Muscle of leg (tissue), 11 donors: Measurements from ENCODE around the gene RNF39. TPM values are rescaled to one million over a fixed set of nuclear protein-coding genes. Genes with fewer than 3 reads are reported as not detected.

Experiments used
- DNase-seq: peaks from one replicate; pipeline ENCODE4 v3.0.0; 2013
- H3K27ac ChIP-seq: one replicate; pipeline ENCODE4 v1.5.1; 2013; ENCODE audit warnings: mild to moderate bottlenecking, low read length, control low read depth
- H3K27me3 ChIP-seq: one replicate; pipeline ENCODE4 v1.6.1; 2013; ENCODE audit warnings: low read length; ENCODE audit not compliant: control insufficient read depth, insufficient read depth
- H3K36me3 ChIP-seq: one replicate; pipeline ENCODE4 v1.6.1; 2013; ENCODE audit warnings: low read length; ENCODE audit not compliant: control insufficient read depth, insufficient read depth
- H3K4me1 ChIP-seq: one replicate; pipeline ENCODE4 v1.6.1; 2013; ENCODE audit warnings: low read length; ENCODE audit not compliant: control insufficient read depth, insufficient read depth
- H3K4me3 ChIP-seq: one replicate; pipeline ENCODE4 v1.5.1; 2013; ENCODE audit warnings: low read length, control low read depth
- H3K9me3 ChIP-seq: replicated peaks from 2 replicates; pipeline ENCODE4 v1.6.1; 2013; ENCODE audit warnings: low read depth, low read length; ENCODE audit not compliant: control insufficient read depth
- WGBS: methylation state at CpG from one replicate; pipeline ENCODE4 v1.1.5; 2013; ENCODE audit warnings: missing lambda C conversion rate; ENCODE audit not compliant: insufficient coverage; 5-methylcytosine and 5-hydroxymethylcytosine counted together
- polyA plus RNA-seq, 8 donors: library from polyadenylated mRNA; unstranded; fragments of 120-200 nt; gene quantifications; one replicate each; pipeline versions ENCODE4 v1.2.1 to v1.2.3, GENCODE V29; 2013; ENCODE audit warnings: inconsistent platforms in 1 of 8, low replicate concordance in 1 of 8; ENCODE audit not compliant: insufficient read length in 8 of 8, insufficient read depth in 1 of 8
- total RNA-seq: library from RNA; stranded (reverse); fragments of 120-200 nt; gene quantifications from one replicate; pipeline ENCODE4 v1.2.4, GENCODE V29; 2013

Gene RNF39
- total and polyA plus RNA-seq, 9 donors: 0.46 to 1.1 (median 0.67) TPM; not detected in 1

GRCh38 chr6:30074331-30075093 lies 1.1 kb downstream of the RNF39 start:
- Histone ChIP-seq H3K4me3 (no peak overlapping the region), H3K4me1 (peaks cover 27% of the 10 kb centered on the region), H3K27me3 (peaks cover 83% of the 10 kb centered on the region), H3K27ac (no peak overlapping the region), H3K9me3 (no peaks in the 10 kb centered on the region), H3K36me3 (peaks cover 7% of the 10 kb centered on the region)
- WGBS: under 1% methylated on average over 30 of the region's 37 CpGs
- DNase-seq: no peak

DNA sequence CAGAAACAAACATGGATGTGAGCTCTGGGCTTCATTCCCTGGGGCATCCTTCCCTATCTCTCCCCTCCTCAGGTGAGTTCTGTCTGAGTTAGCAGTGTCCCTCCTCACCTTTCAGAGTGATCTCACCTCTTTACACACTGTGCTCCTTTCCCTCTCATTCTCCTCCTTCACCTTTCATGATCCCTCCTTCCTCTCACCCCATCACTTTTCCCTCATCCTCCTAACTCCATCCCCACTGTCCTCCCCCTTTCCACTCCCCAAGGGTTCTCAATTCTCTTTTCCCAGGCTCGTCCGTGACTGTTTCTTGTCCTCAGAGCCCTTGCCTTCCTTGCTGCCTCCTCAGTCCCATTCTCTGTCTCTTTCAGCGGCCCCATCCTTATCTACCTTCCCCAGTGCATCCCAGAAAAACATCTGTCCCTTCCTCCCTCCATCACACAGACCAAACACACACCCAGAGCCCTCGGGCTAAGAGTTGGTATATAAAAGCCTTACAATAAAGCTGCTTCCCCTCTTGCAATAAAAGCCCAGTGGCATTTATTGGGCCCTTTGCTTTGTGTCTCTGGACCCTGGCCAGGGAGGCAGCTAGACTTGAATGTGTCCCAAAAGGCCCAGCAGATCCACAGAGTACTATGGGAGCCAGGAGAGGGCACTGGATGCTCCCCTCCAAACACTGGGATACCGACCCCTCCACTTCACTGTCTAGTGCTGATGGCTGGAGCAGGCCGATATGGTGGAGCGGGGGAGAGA lies 1.9 kb downstream of the RNF39 start:
- no peak overlapping the region for H3K4me3 ChIP-seq
- WGBS: 26% methylated on average over 3 of the region's 7 CpGs
- peaks cover 76% of the 10 kb centered on the region for H3K27me3 ChIP-seq
- DNase-seq: no peak
- no peaks in the 10 kb centered on the region for H3K9me3 ChIP-seq
- H3K4me1 ChIP-seq: peaks cover 27% of the 10 kb centered on the region
- H3K36me3 ChIP-seq: peaks cover 16% of the 10 kb centered on the region
- H3K27ac ChIP-seq: no peak overlapping the region

- H3K27ac ChIP-seq: no peak overlapping the region
- peaks cover 17% of the 10 kb centered on the region for H3K36me3 ChIP-seq
- WGBS: 67% methylated on average over 2 of the region's 3 CpGs
- H3K4me1 ChIP-seq: peaks cover 28% of the 10 kb centered on the region
- H3K27me3 ChIP-seq: peaks cover 63% of the 10 kb centered on the region
- no peak overlapping the region for H3K4me3 ChIP-seq
- DNase-seq: no peak
- H3K9me3 ChIP-seq: no peaks in the 10 kb centered on the region
Measured at GRCh38 chr6:30071858-30072257, 3.7 kb downstream of the RNF39 start.

- Histone ChIP-seq H3K9me3 (no peaks in the 10 kb centered on the region), H3K36me3 (peaks cover 17% of the 10 kb centered on the region), H3K27me3 (peaks cover 59% of the 10 kb centered on the region), H3K4me1 (peaks cover 28% of the 10 kb centered on the region), H3K27ac (no peak overlapping the region), H3K4me3 (no peak overlapping the region)
- no peak for DNase-seq
- 4% methylated on average over 68 of the region's 68 CpGs for WGBS
Measured at GRCh38 chr6:30071081-30071818, 4.3 kb downstream of the RNF39 start.

- peaks cover 16% of the 10 kb centered on the region for H3K4me1 ChIP-seq
- H3K9me3 ChIP-seq: no peaks in the 10 kb centered on the region
- WGBS: 3% methylated on average over 6 of the region's 8 CpGs
- peak overlapping the region; percentile 69 for H3K4me3 ChIP-seq
- DNase-seq: no peak
- H3K27me3 ChIP-seq: peaks cover 23% of the 10 kb centered on the region
- H3K36me3 ChIP-seq: peaks cover 26% of the 10 kb centered on the region
- peak overlapping the region; percentile 94 for H3K27ac ChIP-seq
Measured at GRCh38 chr6:30067460-30068139, 8.0 kb downstream of the RNF39 start.

DNA sequence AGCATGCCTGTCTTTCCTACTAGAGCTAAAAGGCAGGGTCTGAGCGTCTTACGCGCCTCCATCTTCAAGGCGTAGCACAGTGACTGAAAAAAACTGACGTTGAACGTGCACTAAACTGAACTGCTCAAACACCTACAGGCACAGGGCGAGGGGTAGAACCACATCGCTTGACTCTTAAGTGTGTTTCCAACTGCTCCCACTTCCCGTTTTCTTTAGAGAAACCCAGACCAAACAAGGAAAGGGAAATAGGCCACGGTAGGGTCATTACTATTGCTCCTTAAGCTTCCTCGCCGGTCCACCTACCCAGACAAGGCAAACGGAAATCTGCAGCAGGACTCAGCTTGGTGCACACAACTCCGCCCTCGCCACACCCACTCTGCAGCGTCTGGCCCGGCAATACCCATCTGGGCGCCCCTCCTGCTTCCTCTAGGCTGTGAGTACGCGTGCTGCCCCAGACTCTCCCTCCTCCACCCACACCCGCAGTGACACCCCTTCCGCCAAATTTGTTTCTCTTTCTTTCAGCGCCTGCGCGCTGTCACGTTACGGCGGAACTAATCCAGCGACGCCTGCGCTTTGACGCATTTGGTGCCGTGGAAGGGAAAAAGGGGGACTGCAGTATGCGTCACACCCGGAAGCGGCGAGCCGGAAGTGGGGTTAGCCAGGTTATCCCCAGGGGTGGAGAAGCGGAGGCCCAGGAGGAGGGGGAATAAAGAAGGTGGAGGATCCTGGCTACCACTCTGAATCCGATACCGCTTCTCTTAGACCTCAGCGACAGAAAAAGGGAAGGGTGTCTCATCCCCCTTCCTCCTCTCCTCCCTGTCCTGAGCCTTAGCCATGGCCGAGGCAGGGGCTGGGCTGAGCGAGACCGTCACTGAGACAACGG lies 8.8 kb downstream of the RNF39 start, which contains the start of gene PPP1R11:
TSS of gene PPP1R11 (plus strand) at position 622 of the 883 bp plus-strand sequence. CDS start at position 835, 213 bp downstream.
- H3K4me1 ChIP-seq: peaks cover 20% of the 10 kb centered on the region
- peaks cover 16% of the 10 kb centered on the region for H3K27me3 ChIP-seq
- 0% methylated on average over 40 of the region's 46 CpGs for WGBS
- peaks cover 26% of the 10 kb centered on the region for H3K36me3 ChIP-seq
- H3K4me3 ChIP-seq: peak within 1 kb of the TSS; percentile 69
- no peaks in the 10 kb centered on the region for H3K9me3 ChIP-seq
- H3K27ac ChIP-seq: peak within 1 kb of the TSS; percentile 94
- peak; percentile 100 for DNase-seq

DNA sequence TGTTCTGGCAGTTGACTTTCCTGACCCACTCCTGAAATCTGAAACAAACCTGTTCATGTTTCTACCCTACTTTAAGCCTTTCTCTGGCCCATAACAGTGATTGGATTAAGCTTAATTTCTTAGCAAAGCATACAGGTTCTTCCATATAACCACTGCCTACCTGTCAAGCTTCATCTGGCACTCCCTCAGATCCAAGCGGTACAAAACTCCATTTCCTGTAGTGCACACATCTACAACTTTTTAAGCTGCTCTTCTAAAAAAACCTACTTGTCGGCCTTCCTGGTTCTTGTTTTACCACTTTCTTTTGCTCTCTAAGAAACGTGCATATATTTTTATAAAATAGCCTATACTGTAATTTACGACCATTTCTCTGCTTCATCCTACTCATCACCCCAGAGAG lies 9.5 kb downstream of the RNF39 start:
- H3K4me1 ChIP-seq: peaks cover 14% of the 10 kb centered on the region
- no peaks in the 10 kb centered on the region for H3K9me3 ChIP-seq
- H3K27me3 ChIP-seq: peaks cover 8% of the 10 kb centered on the region
- peak overlapping the region; percentile 94 for H3K27ac ChIP-seq
- DNase-seq: no peak
- peaks cover 26% of the 10 kb centered on the region for H3K36me3 ChIP-seq
- H3K4me3 ChIP-seq: peak overlapping the region; percentile 69
- 10% methylated on average over 1 of the region's 4 CpGs for WGBS

GRCh38 chr6:30063315-30063714 lies 12.3 kb downstream of the RNF39 start:
- no CpG with 5 or more reads among the region's 2 CpGs for WGBS
- H3K4me1 ChIP-seq: peaks cover 17% of the 10 kb centered on the region

More at GRCh38 chr6:30063315-30063714, 12.3 kb downstream of the RNF39 start:
- H3K27ac ChIP-seq: no peak overlapping the region
- DNase-seq: no peak
- H3K27me3 ChIP-seq: no peaks in the 10 kb centered on the region
- peaks cover 9% of the 10 kb centered on the region for H3K36me3 ChIP-seq
- no peaks in the 10 kb centered on the region for H3K9me3 ChIP-seq
- H3K4me3 ChIP-seq: no peak overlapping the region
